Gastroesophageal sphincter (tissue), 4 donors: ENCODE results near the gene VAV2. TPM values are rescaled to one million over a fixed set of nuclear protein-coding genes. Genes with fewer than 3 reads are reported as not detected.

Source experiments
- ATAC-seq: fragments of 150-250 bp; one replicate; pipeline ENCODE4 v1.9.1; 2016; ENCODE audit warnings: mild to moderate bottlenecking, moderate library complexity
- H3K27ac ChIP-seq, 4 donors: fragments of 200-600 bp; sonication (generic) in 3 of 4; 1 replicate in 3 of 4; 2 replicates in 1 of 4; pipeline ENCODE4 v1.5.1; 2016 to 2019
- H3K27me3 ChIP-seq: fragments of 200-600 bp; sonication (generic); one replicate; pipeline ENCODE4 v1.5.1; 2019
- H3K36me3 ChIP-seq, 2 donors: fragments of 200-600 bp; sonication (generic); one replicate each; pipeline ENCODE4 v1.5.1; 2019; ENCODE audit warnings: control low read depth in 1 of 2
- H3K4me1 ChIP-seq, 3 donors: fragments of 200-600 bp; sonication (generic); 1 replicate in 2 of 3; 2 replicates in 1 of 3; pipeline ENCODE4 v1.5.1; 2016 to 2019; ENCODE audit warnings: control low read depth in 2 of 3
- H3K4me3 ChIP-seq, 2 donors: fragments of 200-600 bp; sonication (generic); one replicate each; pipeline ENCODE4 v1.5.1; 2019; ENCODE audit warnings: mild to moderate bottlenecking in 1 of 2, moderate library complexity in 1 of 2
- H3K9me3 ChIP-seq, 3 donors: fragments of 200-600 bp; sonication (generic); one replicate each; pipeline ENCODE4 v1.5.1; 2017 to 2019; ENCODE audit warnings: control low read depth in 2 of 3
- CTCF ChIP-seq, 4 experiments: fragments of 200-600 bp in 2 of 4; fragments of 450-650 bp in 2 of 4; sonication (generic) in 1 of 4; IDR thresholded peaks; one replicate each; pipeline ENCODE4 v1.5.1; 2017 to 2019; ENCODE audit warnings: antibody characterized with exemption in 4 of 4, mild to moderate bottlenecking in 2 of 4, moderate library complexity in 2 of 4
- EP300 ChIP-seq: sonication (generic); formaldehyde crosslinking; IDR thresholded peaks from one replicate; pipeline ENCODE4 v1.6.1; 2017; ENCODE audit warnings: antibody characterized with exemption, mild to moderate bottlenecking
- POLR2A ChIP-seq, 2 donors: fragments of 450-650 bp; IDR thresholded peaks; one replicate each; pipeline ENCODE4 v1.6.1; 2017; ENCODE audit warnings: antibody characterized with exemption in 2 of 2, mild to moderate bottlenecking in 2 of 2, moderate library complexity in 1 of 2
- POLR2AphosphoS5 ChIP-seq: sonication (generic); formaldehyde crosslinking; IDR thresholded peaks from one replicate; pipeline ENCODE4 v1.6.1; 2017; ENCODE audit warnings: antibody characterized with exemption
- WGBS, 2 donors: methylation state at CpG; one replicate each; pipeline ENCODE4 v1.1.5; 2018; ENCODE audit warnings: low coverage in 1 of 2; 5-methylcytosine and 5-hydroxymethylcytosine counted together
- total RNA-seq, 4 donors: library from RNA; depleted of rRNA; stranded (reverse); fragments of >200 nt; gene quantifications; one replicate each; pipeline ENCODE4 v1.1.0, GENCODE V29; 2016

The VAV2 gene
- total RNA-seq, 4 donors from 2014 or later: 7.7 to 16.8 (median 8.9) TPM

GRCh38 chr9:133986061-133986460 is 6.1 kb downstream of the VAV2 start:
- H3K9me3 ChIP-seq: no peaks in the 10 kb centered on the region
- no peak overlapping the region for H3K4me3 ChIP-seq
- no peak for ATAC-seq
- no peaks in the 10 kb centered on the region for H3K27me3 ChIP-seq
- TF ChIP-seq POLR2A (IDR thresholded peaks at IDR 0.05) (no peak), CTCF (IDR thresholded peaks at IDR 0.05) (no peak), POLR2AphosphoS5 (no peak), EP300 (no peak)
- WGBS, 2 donors: 59 to 75% methylated on average over 2 to 4 of the region's 6 CpGs
- no peaks in the 10 kb centered on the region for H3K36me3 ChIP-seq
- H3K4me1 ChIP-seq: peaks cover 0 to 15% (median 8%) of the 10 kb centered on the region in 3 donors
- H3K27ac ChIP-seq: no peak overlapping the region

GRCh38 chr9:133982971-133983720 is 9.0 kb downstream of the VAV2 start:
- 83 to 92% methylated on average over 11 to 16 of the region's 25 CpGs for WGBS, 2 donors
- no peak overlapping the region for H3K4me3 ChIP-seq
- TF ChIP-seq CTCF (IDR thresholded peaks at IDR 0.05): no peak
- no peak for TF ChIP-seq POLR2AphosphoS5
- no peak for TF ChIP-seq EP300
- no peak for TF ChIP-seq POLR2A (IDR thresholded peaks at IDR 0.05)
- no peaks in the 10 kb centered on the region for H3K27me3 ChIP-seq
- no peaks in the 10 kb centered on the region for H3K36me3 ChIP-seq
- H3K27ac ChIP-seq: no peak overlapping the region
- H3K4me1 ChIP-seq: peaks cover 0 to 24% (median 19%) of the 10 kb centered on the region in 3 donors
- ATAC-seq: no peak
- no peaks in the 10 kb centered on the region for H3K9me3 ChIP-seq

- TF ChIP-seq CTCF (IDR thresholded peaks at IDR 0.05) (no peak), POLR2AphosphoS5 (no peak), POLR2A (IDR thresholded peaks at IDR 0.05) (no peak), EP300 (no peak)
- no peak for ATAC-seq
- Histone ChIP-seq H3K36me3 (no peaks in the 10 kb centered on the region), H3K4me3 (no peak overlapping the region), H3K27ac (no peak overlapping the region), H3K4me1 (peaks cover 0 to 24% (median 19%) of the 10 kb centered on the region in 3 donors), H3K27me3 (no peaks in the 10 kb centered on the region), H3K9me3 (no peaks in the 10 kb centered on the region)
- 80% methylated on average over 2 of the region's 28 CpGs; no CpG with 5 or more reads in 1 of the 2 donors for WGBS, 2 donors
These were observed 10.0 kb downstream of the VAV2 start for GRCh38 chr9:133981958-133982681.

- WGBS, 2 donors: no CpG with 5 or more reads among the region's 14 CpGs
- no peak overlapping the region for H3K27ac ChIP-seq
- H3K4me1 ChIP-seq: peaks cover 0 to 24% (median 19%) of the 10 kb centered on the region in 3 donors
- H3K4me3 ChIP-seq: no peak overlapping the region
- H3K27me3 ChIP-seq: no peaks in the 10 kb centered on the region
- TF ChIP-seq POLR2A (IDR thresholded peaks at IDR 0.05): no peak
- TF ChIP-seq POLR2AphosphoS5: no peak
- TF ChIP-seq CTCF (IDR thresholded peaks at IDR 0.05): no peak
- no peak for TF ChIP-seq EP300
- H3K36me3 ChIP-seq: no peaks in the 10 kb centered on the region
- no peak for ATAC-seq
- H3K9me3 ChIP-seq: no peaks in the 10 kb centered on the region
These were observed 10.6 kb downstream of the VAV2 start for GRCh38 chr9:133981589-133981957.
